Activated gamma-delta T cell (primary cell): ENCODE data around the gene SOX30.

Source experiments
- DNase-seq: peaks from one replicate; lab custom pipeline; 2025; lab: John Stamatoyannopoulos, UW

SOX30 gene

DNA sequence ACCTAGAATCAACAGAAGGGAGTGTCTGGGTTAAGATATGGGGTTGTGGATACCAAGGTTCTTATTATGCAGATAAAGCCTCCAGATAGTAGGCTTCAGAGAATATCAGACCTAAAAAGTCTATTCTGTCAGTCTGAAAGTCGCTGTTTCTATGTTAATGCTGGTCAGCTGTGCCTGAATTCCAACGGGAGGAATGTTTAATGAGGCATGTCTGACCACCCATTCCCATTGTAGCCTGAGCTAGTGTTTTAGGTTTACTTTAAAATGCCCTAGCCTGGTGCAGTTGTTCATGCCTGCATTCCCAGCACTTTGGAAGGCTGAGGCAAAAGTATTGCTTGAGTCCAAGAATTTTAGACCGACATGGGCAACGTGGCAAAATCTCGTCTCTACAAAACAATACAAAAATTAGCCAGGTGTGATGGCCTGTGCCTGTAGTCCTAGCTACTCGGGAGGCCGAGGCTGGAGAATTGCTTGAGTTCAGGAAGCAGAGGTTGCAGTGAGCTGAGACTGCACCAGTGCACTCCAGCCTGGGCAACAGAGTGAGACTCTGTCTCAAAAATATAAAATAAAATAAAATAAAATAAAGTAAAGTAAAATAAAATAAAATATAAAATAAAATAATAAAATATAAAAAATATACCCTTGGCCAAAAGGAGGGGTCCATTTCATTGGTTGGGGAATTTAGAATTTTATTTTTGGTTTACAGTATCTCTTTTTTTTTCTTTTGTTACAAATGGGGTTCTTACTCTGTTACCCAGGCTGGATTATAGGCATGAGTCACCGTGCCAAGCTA lies 7.8 kb upstream of the SOX30 start:
- DNase-seq: no peak

DNA sequence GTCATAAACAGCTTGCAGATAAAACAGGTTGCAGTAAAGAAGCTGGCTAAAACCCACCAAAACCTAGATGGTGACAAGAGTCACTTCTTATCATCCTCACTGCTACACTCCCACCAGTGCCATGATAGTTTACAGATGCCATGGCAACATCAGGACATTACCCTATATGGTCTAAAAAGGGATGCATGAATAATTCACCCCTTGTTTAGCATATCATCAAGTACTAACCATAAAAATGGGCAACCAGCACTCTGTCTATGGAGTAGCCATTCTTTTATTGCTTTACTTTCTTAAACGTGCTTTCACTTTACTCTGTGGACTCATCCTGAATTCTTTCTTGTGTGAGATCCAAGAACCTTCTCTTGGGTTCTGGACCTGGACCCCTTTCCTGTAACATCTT lies 6.7 kb upstream of the SOX30 start:
- no peak for DNase-seq

DNA sequence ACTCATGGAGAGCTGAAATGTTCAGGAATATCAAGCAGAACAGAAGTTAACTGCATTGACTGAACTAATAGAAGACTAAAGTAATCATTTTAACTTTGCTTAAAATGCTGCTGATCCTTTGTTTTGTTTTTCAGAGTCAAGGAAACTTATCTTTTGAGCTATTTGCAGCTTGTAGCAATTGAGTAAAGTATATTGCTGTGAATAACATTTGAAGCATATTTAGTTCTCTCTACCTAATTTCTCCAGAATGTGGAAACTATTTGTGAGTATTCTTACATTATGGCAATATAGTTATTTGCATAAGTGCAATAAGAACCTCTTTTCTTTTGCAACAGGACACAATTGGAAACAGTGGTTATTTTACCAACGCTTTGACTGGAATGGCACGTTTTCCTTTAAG lies 5.3 kb upstream of the SOX30 start:
- DNase-seq: no peak

DNA sequence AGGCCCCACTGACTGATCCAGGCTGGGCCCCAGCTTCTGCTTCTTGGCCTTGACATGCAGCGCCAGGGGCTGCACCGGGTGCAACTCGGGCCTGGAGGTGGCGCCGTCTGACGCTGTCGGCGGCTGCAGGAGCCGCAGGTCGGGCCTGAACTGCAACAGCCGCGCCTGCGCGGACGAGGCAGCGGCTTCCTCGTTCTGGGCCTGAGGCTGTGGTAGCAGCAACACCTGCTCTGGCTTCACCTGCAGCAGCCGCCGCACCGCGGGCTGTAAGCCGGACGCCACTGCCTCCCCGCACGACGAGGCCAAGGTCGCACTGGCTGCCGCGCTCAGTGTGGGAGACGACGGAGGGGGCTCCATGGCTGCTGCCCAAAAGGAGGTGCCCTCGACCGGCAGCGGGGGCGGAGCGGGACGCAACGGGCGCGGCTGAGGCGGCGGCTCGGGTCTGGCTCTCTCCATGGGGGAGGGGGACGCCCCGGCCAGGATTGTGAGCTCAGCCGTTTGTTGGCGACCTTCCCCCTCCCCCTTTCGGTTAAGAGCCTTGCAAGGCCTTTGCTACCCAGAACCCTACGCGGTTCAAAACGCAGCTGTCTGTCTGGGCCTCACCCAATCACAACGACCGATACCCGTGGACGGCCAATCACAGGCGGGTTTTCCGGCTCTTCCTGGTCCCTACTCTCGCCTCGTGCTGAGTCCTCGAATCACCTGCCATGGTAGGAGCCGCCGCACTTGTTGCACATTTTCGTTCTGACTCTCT lies 438 bp downstream of the SOX30 start:
- peak; percentile 64 for DNase-seq

DNA sequence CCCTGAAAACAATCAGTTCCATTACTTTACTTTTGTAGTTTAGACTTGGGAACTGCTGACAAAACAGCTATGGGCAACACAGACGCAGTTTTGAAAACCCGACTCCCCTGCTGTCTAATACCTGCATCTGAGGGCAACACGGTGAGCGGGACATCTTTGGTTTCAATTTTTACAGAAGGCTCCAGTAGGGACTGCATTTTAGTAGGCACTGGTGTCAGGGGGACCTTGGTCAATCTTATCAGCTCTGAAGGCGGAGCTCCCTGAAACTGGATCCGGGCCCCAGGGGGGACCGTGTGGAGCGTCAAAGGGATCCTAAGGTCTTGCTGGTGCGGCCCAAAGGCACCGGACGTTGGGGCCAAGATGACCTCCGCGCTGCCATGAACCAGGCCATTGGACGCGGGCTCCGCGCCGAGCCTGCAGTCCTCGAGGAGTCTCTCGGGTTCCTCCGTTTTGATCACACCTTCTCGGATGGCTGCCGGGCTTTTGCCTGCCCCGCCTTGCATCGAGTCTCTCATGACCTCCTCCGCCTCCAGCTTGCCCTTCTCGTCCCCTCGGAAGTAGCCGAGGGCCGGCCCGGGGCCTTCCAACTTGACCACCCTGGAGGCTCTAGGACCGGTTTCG lies 1.1 kb downstream of the SOX30 start:
- DNase-seq: no peak

DNA sequence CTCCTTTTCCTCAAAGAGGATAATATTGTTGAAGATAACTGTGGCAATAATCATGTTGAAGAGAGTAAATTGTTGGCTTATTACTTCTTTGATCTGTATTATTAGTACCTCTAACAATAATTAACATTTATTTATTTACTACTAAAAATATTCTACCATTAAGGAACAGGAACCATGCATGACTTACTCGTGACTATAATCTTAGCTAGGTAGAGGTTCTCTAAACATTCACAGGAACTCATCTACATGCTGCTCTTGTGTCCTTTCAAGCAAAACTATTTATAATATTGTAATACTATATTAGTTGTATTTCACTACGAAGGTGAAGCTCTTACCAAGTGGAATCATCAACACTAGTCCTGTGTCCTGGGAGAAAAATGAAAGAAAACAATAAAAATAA lies 3.1 kb downstream of the SOX30 start:
- DNase-seq: no peak

DNA sequence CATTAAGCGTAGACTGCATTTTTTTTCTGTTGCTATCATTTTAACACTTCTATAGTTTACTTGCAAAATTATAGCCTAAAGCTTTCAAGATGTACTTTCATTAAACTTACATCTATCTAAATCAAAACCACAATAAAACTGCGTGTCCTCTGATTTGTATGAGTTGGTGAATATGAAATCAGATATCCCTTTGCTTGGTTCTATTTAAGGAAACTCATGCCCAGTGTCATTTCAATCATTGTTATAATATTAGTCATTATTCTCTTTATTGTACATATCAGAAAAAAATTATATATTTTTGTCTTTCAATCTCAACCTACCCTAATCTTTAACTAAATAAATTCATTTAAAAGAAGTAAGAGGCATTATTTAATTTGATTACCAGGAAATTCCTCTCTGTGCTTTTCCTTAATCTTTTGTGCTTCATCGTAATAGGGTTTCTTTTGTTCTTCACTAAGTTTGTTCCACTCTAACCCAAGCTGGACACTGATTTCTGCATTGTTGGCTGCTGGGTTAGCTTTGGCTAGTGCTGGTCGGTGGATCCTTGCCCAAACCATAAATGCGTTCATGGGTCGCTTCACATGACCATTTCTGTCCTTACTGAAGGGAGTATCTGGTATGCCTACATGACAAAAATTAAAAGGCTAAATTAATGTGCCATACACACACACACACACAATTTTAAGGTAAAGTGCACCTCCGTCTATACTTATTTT lies 3.8 kb downstream of the SOX30 start:
- DNase-seq: no peak

DNA sequence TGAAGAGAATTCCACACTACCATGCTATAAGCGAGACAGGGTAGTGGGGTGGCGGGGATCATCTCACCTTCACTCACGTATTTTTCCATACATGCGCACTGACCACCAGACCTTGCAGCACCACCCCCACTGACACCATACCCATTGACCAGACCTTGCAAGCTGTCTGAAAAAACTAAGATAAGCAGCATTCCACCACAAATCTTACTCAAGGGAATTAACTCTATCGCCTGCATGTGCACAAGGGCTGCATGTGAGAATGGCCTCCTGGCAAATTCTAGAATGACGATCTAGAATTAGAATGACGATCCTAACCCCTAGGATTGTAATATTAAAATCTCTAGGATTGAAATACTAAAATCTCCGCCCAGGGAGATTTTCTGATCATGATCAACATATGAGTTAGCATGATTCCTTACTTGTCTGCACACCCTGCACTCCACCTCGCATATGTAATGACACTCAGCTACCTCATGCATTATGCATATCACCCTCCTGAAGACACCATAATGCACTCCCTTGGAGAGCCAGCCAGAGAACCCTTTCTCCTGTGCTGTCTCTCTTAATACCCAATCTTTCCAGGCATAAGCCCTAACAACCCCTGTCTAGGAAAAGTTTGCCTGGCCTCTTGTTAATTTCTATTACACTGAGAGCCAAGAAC lies 11.7 kb downstream of the SOX30 start:
- DNase-seq: no peak

DNA sequence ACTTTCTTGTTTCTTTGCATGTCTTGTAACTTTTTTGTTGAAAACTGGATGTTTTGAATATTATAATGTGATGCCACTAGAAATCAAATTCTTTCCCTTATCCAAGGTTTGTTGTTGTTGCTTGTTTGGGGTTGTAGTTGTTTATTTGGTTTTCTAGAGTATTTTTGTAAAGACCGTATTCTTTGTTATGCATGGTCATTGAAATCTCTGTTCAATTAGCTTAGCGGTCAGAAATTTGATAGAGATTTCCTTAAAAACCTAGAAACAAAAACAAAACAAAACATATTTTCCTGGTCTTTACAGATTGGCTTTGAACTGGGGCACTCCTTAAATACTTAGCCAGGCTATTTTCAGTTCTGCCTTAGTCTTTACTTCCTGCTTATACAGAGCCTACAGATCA lies 21.9 kb downstream of the SOX30 start:
- DNase-seq: no peak

DNA sequence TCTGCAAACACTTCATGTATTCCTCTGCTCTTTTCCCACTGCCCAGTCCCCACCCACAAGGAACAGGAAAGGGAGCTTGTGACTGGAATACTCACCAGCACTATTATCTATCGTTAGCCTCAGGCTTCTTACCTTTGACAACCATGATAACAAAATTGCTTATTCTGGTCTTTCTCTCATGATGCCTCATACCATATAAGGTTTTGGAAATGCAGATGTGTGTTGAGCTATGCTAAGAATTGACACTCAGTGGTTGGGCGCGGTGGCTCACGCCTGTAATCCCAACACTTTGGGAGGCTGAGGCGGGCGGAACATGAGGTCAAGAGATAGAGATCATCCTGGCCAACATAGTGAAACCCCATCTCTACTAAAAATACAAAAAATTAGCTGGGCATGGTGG lies 25.4 kb downstream of the SOX30 start:
- DNase-seq: no peak

DNA sequence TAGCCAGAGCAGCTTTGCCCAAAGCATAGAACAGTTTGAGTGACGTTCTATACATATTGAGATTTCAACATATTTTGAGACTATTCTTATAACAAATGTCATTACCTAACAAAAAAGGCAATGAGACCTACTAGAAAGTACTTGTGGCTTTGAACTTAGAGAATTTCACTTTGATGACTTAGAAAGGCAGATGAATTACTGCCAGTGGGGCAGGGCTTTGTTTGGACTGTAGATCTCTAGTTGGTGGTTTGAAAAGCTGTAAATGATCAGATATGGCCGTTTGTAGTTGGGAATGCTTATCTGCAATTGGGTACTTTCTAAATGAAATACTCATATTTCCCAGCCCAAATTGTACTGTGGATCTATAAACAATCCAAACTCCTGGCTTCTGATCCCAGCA lies 28.1 kb downstream of the SOX30 start:
- no peak for DNase-seq

DNA sequence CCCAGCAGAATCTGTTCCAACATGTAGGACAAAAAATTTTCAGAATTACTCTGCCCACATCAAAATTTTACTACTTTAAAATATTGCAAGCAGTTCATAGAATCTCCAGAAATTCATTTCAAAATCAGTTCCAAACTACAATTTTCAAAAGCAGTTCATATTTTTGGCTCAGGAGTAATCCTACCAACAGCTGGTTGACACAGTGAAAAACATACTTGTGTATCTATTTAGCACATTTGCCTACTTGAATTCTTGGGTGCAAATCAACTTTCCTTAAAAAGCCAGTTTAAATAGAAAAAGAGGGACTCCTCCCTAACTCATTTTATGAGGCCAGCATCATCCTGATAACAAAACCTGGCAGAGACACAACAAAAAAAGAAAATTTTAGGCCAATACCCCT lies 31.5 kb downstream of the SOX30 start:
- DNase-seq: no peak

DNA sequence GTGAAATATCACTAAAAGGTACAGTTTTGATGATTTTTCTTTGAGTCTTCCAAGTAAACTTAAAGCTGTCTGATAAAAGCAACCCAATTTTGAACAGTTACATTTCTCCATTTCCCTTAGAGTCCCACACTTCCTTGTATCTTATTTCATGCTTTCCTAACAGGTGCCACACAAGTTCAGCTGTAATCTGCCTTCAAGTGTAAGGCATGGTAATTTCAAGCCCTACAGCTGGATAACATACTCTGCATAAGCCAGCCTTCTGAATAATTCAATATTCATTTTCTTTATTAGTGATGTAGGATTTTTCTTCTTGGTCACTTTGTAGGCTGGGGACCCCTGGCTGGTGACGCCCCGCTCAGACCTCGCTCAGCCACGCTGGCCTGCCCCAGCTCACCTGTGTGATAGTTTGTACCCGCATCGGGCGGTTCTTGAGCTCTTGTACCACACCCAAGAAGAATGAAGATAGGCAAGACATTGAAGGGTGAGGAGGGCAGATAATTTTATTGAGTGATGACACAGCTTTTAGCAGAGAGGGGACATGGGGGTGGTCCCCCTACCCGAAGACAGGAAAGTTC lies 34.0 kb downstream of the SOX30 start:
- no peak for DNase-seq

DNA sequence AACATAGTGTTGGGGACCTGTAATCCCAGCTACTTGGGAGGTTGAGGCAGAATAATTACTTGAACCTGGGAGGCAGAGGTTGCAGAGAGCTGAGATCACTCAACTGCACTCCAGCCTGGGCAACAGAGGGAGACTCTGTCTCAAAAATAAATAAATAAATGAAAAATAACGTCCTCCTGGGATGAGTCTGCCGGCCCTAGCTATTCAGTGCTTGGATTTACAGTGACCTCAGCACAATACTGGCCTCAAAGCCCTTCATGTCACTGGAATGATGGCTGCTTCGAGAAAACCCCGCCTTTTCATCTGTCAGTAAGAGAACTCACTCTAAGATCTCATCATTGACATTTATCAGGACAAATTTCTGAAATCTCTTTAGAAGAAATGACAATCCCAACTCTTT lies 35.5 kb downstream of the SOX30 start:
- DNase-seq: no peak

DNA sequence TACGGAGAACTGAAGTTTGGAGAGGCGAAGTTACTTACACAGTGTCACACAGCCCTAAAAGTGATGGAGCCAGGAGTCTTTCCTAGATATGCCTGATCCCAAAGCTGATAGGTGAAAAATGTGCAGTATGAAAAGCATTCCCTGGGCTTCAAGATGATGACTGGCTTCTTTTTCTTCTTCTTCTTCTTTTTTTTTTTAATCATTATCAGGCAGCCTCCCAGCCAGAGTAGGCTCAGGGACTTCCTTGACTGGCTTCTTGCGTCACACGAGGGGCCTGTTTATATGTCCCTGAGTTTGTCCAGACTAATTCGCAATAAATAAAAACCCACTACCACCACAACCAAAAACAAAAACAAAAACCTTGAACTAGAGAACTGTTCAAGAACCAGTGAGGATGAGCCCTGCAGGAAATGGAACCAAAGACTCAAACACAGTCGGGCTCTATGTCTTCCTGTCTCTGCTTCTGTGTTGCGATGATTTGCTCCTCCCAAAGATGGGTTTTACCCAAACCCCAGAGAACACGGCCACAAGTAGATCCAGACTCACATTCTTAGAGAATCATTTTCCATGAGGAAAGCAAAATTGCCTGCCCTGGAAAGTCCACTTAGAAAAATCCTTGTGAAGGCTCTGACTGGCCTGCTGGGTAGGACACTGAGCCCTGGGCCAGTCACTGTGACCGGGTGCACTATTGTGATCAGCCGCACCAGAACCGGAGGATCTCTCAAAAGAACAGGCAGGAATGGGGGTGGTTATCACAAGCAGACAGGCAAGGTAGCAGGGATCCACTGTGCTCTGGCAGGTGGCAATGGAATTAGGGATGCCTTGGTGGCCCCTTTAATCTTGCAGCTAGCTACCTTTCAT lies 38.6 kb downstream of the SOX30 start:
- no peak for DNase-seq

DNA sequence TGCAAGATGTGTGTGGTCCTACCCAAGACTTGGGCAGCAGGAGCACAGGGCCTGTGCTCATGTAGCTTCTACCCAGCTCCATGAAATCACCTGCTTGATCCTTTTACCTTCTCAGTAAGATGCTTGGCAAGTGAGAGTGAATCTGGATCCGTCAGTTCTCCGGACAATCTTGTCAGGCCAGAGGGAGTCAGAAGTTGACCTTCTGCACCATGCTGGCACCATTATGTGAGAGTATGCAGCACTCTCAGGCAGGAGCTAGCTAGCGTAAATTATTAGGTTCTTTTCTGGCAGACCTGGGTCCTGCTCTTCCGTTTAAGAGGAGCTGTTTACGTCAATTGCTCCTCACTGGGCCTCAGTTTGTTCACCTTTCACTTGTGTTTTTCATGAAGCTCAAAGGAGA lies 39.7 kb downstream of the SOX30 start:
- no peak for DNase-seq

DNA sequence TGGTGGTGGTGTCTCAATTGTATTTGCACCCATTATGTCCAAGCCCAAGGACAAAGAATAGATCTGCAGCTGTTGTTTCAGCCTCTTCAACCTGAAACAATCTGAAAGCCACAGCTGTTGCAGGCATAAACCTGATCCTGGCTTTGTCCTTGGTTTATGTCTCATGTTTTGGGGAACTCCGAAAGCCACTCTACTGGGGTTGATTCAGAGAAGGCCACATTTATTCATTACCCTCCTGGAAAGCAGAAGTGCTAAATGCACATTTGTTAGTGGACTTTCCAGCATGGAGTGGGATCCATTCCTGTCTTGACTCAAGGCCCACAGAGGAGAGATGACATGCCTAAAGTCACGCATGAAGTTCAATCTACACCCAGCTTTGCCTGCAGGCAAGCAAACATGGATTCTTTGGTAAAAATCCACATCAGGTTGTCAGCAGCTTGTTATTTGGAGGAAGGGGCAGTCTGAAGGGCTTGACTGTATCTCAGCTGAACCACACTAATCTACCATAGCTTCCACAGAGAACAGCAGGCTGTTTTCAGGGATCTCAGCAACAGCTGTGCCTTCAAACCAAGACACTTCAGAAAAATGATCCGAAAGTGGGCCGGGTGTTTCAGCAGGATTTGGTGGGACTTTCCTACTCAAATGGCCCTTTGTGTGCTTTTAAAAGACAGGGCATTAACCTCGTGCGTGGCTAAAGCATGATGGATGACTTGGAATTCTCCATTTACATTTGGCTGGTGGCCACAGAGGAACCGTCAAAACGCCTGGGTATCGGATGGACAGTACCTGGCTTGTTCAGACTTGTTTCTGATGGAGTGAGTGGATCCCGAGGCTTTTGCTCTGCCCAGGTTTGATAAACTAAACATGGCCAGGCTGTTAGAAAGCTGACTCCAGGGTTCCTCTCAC lies 40.4 kb downstream of the SOX30 start:
- DNase-seq: no peak

DNA sequence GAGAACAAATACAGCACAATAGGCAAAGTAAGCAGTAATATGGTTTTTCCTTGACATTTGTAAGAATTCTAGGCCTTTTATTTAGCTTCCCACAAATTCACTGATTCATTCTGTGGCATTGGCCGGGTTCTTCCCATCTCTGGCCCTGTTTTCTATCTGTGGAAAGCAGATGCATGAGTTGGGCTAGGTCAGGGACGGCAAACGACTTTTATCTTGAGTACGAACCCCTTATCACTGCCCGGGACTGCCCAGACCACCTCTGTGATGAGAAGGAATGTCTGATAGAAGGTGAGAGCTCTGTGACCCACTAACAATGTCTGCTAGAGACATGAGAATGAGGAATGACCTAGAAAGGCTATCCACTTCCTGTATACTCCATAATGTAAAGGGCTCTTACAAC lies 41.2 kb downstream of the SOX30 start:
- DNase-seq: no peak

DNA sequence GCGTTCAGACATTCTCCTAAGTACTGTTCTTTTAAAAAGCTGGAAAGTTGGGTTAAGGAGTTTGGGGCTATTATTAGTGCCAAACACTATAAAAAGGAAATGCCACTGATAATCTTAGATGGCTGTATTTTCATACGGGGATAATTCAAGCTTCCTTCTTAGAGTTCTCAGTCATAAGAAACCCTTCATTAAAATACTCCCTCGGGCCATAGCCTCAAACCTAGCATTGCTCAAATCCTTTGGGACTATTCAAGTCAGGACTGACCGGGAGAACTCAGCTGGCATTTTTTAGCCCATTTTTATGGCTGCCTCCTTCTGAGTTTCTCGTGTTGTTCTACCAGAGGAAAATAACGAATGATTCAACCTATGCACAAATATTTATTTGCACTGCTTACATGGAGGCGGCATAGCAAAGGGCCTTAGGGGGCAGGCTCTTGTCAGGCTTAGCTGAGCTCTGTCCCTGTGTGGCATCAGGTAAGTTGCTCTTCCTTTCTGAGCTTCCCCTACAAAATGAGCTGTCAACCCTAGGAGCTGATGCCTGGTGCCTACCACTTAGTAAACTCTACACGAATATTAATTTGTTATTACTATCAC lies 43.2 kb downstream of the SOX30 start:
- DNase-seq: no peak
